Germinal center (tissue), 1 donor: ENCODE results near the gene NPAS3.

Experiments
- DNase-seq: peaks from one replicate; pipeline ENCODE4 v3.0.0; 2012; ENCODE audit warnings: mixed read lengths, low spot score

NPAS3 gene

GRCh38 chr14:33257796-33258195, 319.1 kb downstream of the NPAS3 start:
- no peak for DNase-seq

GRCh38 chr14:33259764-33260163, 321.1 kb downstream of the NPAS3 start:
- no peak for DNase-seq

- DNase-seq, result no peak
These were observed 332.5 kb downstream of the NPAS3 start for GRCh38 chr14:33271216-33271615.

- no peak for DNase-seq
These were observed 333.2 kb downstream of the NPAS3 start for GRCh38 chr14:33271891-33272290.

- DNase-seq, result no peak
These were observed 335.3 kb downstream of the NPAS3 start for GRCh38 chr14:33273978-33274377.

- DNase-seq, result no peak
These were observed 337.2 kb downstream of the NPAS3 start for GRCh38 chr14:33275879-33276278.

GRCh38 chr14:33279865-33280264, 341.2 kb downstream of the NPAS3 start:
- DNase-seq, result no peak

GRCh38 chr14:33280646-33281045, 342.0 kb downstream of the NPAS3 start:
- DNase-seq, result no peak

GRCh38 chr14:33282331-33283230, 343.9 kb downstream of the NPAS3 start:
- no peak for DNase-seq

GRCh38 chr14:33285902-33286700, 347.4 kb downstream of the NPAS3 start:
- no peak for DNase-seq

- no peak for DNase-seq
These were observed 348.5 kb downstream of the NPAS3 start for GRCh38 chr14:33287189-33287588.

- DNase-seq, result no peak
These were observed 352.0 kb downstream of the NPAS3 start for GRCh38 chr14:33290641-33291040.

- no peak for DNase-seq
These were observed 352.9 kb downstream of the NPAS3 start for GRCh38 chr14:33291529-33292104.

- no peak for DNase-seq
These were observed 355.7 kb downstream of the NPAS3 start for GRCh38 chr14:33294419-33294818.

GRCh38 chr14:33297565-33297964, 358.9 kb downstream of the NPAS3 start:
- DNase-seq, result no peak

GRCh38 chr14:33307691-33308251, 369.1 kb downstream of the NPAS3 start:
- no peak for DNase-seq

GRCh38 chr14:33309106-33309505, 370.4 kb downstream of the NPAS3 start:
- DNase-seq, result no peak

- DNase-seq, result no peak
These were observed 376.5 kb downstream of the NPAS3 start for GRCh38 chr14:33315217-33315616.

- no peak for DNase-seq
These were observed 377.0 kb downstream of the NPAS3 start for GRCh38 chr14:33315721-33316120.

GRCh38 chr14:33317675-33318074, 379.0 kb downstream of the NPAS3 start:
- no peak for DNase-seq

GRCh38 chr14:33323979-33324378, 385.3 kb downstream of the NPAS3 start:
- no peak for DNase-seq

- DNase-seq, result no peak
These were observed 392.7 kb downstream of the NPAS3 start for GRCh38 chr14:33331176-33331949.
